GM21619 (cell line): ENCODE results near the gene CCDC172.

Source experiments
- ATAC-seq: cut with Tn5 transposase; IDR thresholded peaks from one replicate; pipeline ENCODE4 v1.9.1; 2021; ENCODE audit not compliant: unreplicated experiment

Gene CCDC172

DNA sequence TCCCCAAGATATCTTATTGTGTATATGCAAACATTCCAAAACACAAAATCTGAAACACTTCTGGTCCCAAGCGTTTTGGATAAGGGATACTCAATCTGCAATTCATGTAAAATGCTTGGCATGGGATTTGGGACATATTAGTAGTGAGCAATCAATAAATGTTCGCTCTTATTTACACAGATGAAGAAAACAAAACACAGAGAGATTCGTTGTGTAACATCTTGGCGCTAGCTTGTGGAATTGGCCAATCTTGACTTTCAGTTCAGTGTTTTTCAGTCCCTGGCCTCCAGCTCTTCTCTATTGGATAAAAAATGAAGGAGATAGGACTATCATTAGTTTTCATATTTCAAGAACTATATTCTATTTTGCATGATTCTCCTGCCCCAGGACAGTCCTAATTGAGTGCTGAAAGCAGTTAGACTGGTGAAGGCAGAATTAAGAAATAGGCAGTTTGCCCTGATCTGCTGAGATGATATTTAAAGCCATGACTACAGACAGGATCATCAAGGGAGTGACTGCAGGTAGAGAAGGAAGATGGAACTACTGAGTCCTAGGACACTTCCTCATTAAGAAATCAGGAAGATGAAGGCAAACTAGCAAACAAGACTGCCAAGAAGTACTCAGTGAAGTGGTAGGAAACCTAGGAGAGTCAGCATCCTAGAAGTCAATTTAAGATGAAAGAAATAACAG is 105.2 kb downstream of the CCDC172 start:
- no peak for ATAC-seq
